Hematopoietic multipotent progenitor cell treated with erythropoietin and hydrocortisone succinate and interleukin-3 and kit ligand, for 17 days (in vitro differentiated cells): ENCODE data around the gene SNAPC2.
"Not testable (repeated sequence)": the region's sequence is repeated elsewhere in the genome, so short reads cannot be mapped to it uniquely, and the experiment has no call there.

Experiments used
- DNase-seq: peaks from one replicate; pipeline ENCODE4 v3.0.0-alpha.2; 2015; ENCODE audit warnings: low spot score

Gene SNAPC2

DNA sequence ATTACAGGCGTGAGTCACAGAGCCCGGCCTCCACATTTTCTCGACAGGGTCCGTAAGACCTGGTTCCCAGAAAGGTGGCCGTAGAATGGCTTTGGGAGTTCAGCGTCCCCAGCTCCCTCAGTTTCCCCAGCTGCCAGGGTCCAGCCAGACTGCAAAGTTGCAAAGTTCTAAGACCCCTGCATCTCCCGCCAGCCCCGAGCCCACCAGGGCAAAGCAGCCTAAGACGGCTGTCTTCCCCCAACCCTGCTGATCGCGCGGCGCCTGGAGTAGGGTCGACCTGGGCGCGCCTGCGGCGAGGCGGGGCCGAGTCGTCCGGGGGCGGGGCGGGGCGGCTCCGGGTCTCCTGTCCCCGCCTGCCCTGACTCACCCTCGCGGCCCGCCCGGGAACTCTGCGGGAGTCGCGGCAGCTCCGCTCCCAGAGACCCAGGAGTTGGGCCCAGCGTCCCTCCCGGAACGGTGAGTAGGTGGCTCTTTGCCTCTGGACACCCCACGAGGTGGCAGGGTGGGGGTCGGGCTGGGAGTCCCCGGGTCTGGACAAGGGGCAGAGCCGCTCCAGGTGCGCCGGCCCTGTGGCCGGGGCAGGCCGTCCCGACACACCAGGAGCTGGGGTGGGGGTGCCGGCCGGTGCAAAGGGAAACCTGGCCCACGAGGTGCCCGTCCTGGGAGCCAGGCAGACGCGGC is 31.9 kb upstream of the SNAPC2 start, which contains the start of gene LRRC8E:
Gene LRRC8E (plus strand): TSS at position 366 of the 681 bp plus-strand sequence. CDS start 7,094 bp downstream, outside the sequence.
- DNase-seq = no peak

DNA sequence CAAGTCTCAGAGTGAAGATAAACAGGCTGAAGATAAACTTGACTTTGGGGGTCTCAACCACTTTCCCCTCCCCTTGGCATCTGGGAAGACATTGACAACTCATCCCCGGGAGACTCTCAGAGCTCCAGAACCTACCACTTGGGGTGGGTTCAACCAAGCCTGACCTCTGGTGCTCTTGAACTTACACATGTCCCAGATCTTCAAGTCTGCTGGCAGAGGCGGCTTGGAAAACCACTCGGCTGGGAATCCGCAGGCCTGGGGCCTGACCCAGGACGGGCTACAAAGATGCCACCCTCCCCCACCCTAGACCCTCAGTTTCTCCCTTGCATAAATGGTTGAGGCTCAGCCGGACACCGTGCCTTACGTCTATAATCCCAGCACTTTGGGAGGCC is 31.3 kb upstream of the SNAPC2 start:
- no peak for DNase-seq

DNA sequence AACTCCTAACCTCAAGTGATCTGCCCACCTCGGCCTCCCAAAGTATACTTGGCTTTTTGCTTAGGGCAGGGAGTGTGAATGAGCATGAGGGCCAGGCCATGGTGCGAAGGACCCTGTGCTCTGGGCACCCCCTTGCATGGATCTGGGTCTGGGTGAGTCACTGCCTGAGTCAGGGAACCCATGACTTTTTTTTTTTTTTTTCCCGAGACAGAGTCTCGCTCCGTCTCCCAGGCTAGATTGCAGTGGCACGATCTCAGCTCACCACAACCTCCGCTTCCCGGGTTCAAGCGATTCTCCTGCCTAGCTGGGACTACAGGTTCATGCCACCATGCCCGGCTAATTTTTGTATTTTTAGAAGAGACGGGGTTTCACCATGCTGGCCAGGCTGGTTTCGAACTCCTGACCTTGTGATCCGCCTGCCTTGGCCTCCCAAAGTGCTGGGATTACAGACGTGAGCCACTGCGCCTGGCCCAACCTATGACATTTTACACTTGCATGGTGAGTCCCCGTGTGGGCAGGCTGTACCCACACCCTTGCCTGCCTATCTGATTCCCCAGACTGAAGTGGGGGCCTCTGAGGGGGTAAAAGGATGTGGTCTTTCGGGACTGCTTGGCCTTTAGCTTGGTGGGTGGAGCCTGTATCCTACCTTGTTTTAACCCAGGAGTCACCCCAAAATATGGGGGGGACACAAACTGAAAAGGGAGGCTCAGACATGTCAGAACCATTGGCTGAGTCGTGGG is 26.6 kb upstream of the SNAPC2 start:
- DNase-seq = not testable (repeated sequence)

DNA sequence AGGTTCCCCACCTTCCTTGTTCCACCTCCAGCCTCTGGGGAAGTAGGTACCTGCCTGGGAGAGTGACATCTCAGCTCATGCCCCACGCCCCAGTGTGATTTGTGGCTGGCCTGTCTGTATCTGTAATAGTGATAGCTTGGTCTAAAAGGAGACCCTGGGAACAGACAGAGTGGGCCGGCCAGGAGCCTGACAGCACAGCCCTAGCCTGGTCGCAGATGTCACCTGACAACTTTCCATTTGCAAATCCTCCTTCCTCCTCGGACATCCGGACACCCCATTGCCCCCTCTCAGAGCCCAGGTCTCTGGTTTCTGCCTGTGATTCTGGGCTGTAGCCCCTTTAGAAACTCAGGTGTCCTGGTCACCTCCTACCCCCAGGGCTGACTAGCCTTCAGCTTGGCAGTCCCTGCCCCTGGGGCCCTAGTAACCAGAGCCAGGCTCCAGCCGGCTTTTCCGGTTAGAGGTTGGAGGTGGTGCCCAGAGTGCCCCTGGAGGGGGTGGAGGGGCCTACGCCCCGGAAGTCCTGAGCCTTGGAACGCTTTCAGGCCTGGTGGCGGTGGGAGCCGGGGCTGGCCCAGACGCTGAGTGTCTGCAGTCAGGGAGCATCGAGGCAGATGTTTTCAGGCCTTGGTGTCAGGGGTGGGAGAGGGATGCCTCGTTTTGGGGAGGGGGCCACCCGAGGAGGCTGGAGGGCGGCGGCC is 25.4 kb upstream of the SNAPC2 start:
- no peak for DNase-seq

DNA sequence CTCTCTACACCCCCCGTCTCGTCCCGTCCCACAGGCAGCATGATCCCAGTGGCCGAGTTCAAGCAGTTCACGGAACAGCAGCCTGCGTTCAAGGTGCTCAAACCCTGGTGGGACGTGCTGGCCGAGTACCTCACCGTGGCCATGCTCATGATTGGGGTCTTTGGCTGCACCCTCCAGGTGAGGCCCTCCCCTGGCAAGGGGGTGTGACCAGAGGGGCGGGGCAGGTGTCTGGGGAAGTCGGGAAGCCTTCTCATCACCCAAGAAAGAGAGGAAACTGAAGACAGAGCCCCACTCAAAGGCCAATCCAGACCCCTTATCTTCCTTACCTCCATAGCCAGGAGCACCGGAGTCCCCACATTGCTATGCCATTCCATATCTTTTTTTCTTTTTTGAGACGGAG is 24.6 kb upstream of the SNAPC2 start:
- no peak for DNase-seq

DNA sequence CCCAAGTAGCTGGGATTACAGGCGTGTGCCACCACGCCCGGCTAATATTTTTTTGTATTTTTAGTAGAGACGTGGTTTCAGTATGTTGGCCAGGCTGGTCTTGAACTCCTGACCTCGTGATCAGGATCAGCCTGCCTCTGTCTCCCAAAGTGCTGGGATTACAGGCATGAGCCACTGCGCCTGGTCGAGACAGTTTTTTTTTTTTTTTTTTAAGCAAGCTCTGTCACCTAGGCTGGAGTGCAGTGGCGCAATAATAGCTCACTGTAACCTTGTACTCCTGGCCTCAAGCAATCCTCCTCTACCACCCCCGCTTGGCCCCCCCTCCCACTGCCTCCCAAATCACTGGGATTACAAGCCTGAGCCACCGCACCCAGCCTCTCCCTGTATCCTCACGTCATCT is 22.8 kb upstream of the SNAPC2 start:
- DNase-seq = no peak

DNA sequence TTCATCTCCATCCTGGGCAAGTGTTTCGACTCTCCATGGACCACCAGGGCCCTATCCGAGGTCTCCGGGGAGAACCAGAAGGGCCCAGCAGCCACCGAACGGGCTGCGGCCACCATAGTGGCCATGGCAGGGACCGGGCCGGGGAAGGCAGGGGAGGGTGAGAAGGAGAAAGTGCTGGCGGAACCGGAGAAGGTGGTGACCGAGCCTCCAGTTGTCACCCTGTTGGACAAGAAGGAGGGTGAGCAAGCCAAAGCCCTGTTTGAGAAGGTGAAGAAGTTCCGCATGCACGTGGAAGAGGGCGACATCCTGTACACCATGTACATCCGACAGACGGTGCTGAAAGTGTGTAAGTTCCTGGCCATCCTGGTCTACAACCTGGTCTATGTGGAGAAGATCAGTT is 21.2 kb upstream of the SNAPC2 start:
- no peak for DNase-seq

DNA sequence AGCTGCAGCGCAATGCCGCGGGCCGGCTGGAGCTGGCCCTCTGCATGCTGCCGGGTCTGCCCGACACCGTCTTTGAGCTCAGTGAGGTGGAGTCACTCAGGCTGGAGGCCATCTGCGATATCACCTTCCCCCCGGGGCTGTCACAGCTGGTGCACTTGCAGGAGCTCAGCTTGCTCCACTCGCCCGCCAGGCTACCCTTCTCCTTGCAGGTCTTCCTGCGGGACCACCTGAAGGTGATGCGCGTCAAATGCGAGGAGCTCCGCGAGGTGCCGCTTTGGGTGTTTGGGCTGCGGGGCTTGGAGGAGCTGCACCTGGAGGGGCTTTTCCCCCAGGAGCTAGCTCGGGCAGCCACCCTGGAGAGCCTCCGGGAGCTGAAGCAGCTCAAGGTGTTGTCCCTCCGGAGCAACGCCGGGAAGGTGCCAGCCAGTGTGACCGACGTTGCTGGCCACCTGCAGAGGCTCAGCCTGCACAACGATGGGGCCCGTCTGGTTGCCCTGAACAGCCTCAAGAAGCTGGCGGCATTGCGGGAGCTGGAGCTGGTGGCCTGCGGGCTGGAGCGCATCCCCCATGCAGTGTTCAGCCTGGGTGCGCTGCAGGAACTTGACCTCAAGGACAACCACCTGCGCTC is 20.3 kb upstream of the SNAPC2 start:
- DNase-seq = no peak

DNA sequence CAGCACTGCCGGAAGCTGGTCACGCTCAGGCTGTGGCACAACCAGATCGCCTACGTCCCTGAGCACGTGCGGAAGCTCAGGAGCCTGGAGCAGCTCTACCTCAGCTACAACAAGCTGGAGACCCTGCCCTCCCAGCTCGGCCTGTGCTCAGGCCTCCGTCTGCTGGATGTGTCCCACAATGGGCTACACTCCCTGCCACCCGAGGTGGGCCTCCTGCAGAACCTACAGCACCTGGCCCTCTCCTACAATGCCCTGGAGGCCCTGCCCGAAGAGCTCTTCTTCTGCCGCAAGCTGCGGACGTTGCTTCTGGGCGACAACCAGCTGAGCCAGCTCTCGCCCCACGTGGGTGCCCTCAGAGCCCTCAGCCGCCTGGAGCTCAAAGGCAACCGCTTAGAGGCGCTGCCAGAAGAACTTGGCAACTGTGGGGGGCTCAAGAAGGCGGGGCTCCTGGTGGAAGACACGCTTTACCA is 19.7 kb upstream of the SNAPC2 start:
- DNase-seq = no peak

DNA sequence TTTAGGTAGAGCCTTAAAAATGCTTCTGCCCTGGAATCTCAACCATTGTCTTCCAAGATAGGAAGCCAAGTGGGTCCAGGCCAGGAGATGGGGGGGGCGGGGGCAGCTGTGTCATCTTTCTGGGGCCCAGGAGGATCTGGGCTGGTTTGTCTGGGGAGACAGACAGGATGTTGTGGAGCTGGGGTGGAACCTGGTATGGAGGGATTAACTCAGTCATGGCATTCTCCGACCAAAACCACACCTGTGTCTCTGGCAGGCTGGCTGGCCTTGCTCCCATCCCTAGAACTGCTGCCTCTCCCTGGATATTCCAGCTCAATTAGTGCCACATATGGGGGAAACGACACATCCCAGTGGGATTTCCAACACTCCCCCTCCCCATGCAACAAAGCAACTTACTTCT is 19.2 kb upstream of the SNAPC2 start:
- no peak for DNase-seq

DNA sequence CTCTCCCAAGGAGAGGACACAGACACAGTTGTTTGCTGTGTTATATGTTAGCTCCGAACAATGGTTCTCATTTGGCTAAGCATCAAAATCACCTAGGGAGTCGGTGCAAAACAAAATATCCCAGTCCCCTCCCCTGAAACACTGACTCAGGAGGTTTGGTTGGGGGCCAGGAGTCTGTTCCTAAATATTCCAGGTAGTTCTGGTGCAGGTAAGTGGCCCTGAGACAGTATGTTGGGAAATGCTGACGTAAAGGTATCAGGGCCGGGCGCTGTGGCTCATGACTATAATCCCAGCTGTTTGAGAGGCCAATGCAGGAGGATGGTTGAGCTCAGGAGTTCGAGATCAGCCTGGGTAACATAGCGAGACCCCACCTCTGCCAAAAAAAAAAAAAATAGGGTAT is 18.8 kb upstream of the SNAPC2 start:
- DNase-seq = no peak

DNA sequence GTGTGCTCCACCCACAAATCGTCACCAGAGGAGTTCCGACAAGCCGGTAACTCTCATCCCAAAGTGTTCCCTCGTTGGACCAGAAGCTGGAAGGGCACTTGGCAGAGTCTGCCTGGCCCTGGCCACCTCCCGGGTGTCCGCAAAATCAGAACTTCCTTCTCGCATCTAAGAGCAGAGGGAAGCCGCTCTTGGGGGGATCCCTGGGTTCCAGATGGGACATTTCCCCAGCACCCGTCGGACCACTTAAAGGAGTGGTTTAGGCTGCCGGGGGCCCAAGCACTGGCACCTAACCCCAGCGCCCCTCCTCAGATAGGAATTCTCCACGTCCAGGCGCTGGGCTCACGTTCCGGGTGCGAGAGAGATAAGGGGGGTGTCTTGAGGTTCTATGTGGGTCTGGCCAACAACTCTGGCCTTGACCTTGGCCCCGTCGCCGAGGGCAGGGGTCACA is 17.3 kb upstream of the SNAPC2 start:
- DNase-seq = no peak

DNA sequence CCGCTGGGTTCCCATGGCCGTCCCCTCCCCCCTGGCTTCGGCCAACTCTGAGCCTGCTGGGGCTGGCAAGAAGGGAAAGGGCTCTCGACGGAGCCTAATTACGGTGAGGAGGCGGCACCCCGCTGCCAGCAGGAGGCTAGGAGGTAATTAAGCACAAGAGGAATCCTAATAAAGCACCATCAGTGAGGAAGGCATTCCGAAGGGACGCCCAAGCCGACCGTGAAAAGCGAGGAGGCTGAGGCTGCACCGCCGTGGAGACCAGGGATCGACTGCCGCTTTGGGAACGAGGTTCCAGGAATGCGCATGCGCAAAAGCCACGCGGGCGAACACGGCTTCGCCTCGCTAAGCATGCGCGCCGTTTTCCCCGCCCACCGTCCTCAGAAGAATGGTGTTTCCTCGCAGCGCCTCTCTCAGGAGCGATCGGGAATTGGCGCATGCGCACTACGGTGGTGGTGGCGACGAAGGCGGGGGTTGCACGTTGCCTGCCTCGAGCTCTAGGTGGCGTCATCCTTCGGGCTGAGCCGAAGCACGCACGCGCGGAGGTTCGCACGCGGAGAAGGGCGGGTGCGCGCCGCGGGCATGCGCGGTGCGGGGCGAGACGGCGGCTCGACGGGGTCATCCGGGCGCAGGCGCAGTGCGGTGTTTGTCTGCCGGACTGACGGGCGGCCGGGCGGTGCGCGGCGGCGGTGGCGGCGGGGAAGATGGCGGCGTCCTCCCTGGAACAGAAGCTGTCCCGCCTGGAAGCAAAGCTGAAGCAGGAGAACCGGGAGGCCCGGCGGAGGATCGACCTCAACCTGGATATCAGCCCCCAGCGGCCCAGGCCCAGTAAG is 16.7 kb upstream of the SNAPC2 start, which contains the start of gene MAP2K7:
Gene MAP2K7 (plus strand): TSS at position 634 of the 830 bp plus-strand sequence. CDS start 68 bp downstream, at position 702.
- peak; percentile 100 for DNase-seq

DNA sequence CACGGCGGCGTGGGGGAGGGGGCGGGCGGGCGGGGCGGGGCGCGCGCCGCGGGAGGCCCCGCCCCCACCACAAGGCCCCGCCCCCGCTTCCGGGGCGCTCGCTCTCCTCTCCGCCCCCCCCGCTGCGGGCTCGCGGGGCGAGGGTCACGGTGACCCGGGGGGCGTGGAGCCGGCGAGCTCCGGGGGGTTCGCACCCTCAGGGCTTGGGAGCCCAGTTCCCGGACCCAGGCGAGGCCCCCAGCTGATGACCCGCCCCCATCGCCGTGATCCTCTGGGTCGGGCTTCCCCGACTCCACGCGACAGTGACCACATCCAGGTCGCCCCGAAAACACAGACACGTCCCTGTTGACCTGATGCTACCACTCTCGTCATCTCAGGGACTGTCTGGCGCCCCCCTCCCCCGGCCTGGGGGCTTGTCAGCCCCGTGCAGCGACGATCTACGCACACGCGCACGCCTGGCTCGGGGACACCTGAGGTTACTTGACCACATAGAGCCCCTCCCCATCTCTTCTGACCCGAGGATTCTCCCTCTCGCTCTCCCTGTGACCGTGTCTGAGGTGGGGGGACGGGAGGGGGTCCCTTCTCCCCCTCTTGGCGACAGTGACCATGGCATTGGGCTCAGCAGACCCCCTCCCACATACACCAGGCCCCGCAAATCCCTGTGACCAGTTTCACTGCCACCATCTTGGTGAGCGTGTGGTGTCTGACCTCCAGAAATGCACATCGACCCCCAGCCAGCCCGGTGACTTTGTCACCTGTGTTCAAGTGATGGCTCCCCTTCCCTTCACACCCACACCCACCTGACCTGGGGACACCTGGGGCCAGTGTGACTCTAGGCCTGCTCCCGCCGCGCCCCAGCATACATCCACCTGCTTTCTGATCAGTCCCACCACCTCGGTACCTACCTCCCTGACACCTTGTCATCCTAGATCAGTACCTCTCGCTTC is 15.8 kb upstream of the SNAPC2 start:
- no peak for DNase-seq

DNA sequence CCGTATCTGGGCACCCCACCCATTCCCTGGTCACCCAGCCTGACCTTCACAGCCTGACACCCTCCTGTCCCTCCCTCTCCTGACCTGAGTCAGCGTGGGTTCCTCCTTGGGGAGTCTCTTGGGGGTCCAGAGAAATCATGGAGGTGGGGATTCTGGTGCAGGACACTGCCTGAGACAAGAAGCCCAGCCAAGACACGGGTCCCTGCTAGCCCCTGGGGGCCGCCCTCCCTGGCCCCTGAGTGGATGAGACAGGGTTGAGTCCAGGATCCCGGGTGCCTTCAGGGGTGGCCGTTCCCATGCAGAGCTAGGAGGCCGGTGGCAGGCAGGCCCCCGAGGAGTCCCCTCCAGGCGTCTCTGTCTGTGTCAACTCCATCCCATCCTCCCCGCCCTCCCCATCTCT is 14.9 kb upstream of the SNAPC2 start:
- no peak for DNase-seq

DNA sequence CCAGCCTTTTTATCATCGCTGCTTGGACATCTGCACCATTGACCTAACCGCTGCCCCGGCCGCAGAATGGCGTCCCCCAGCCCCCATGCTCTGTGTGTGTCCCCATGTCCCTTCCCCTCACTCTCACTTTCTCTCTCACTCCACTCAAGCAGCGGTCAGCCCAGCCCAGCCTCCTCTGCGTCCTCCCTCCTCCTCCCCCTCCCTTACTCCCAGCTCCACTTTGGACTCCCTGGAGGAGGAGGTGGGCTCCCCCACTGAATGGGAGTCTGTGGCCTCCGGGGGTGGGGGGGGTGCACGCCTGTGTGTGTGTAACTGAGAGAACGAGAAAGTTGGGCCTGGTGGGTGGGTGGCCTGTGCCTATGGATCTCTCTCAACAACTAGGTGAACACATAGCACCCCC is 14.3 kb upstream of the SNAPC2 start:
- no peak for DNase-seq

DNA sequence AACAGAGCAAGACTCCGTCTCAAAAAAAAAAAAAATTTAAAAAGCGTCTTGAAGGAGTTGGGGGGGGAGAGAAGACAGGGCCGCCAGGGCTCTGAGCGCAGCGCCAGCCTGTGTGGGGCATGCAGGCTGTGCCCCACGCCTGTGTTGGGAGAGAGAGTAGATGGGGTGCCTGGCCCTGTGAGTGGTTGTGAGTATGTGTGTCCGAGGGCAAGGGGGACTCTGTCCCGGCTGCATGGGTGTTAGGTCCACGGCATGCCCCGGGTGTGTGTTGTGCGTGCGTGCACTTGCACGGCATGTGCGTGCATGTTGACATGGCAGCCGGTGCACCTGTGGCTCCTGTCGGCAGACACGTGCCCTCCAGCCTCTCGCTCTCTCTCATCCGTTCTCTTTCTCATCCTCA is 13.0 kb upstream of the SNAPC2 start:
- no peak for DNase-seq

DNA sequence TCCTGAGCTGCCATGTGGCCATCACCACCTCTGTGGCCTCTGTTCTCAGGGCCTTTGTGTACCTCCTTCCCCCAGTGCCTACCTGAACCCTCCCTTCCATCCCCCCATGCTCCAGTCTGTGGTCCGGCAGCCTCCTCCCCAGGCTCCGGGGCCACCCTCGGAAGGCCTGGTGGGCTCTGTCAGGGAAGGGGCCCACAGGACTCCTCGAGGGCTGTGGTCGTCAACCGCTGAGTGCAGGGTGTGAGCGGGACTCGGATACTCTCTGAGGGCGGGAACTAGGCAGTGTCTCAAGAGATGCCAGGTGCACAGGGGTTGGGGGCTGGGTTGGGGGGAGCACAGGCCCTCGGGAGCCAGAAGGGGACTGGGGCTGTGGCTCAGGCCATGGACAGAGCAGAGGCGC is 12.6 kb upstream of the SNAPC2 start:
- no peak for DNase-seq

DNA sequence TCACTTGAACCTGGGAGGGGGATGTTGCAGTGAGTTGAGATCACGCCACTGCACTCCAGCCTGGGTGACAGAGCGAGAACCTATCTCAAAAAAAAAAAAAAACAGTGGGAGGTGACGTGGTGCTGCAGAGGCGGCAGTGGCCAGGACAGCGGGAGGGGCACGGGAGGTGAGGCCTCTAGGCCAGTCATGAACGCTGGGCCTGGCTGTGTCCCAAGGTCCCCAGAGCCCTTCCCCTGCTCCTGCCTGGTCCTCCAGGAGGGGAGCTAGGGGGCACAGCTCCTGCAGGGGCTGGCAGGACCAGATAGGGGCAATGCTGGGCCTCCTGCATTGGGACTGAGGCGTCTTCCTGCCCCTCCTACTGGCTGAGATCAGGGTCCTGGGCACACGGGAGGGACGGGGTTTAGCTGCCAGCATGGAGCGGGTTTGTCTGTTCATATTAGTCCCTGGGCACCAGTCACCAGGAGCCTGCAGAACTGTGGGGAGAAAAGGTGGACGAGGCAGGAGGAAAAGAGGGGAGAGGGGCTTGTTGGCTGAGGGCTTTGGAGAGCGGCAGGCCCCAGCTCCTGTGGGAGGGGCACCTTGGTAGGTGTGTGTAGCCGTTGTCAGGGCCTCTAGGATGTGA is 11.9 kb upstream of the SNAPC2 start:
- DNase-seq = peak; percentile 60
